MM.1S (cell line): Measurements from ENCODE around the gene AUTS2.

Experiments used
- EZH2phosphoT487 ChIP-seq: fragments of 300-600 bp; sonication (generic); IDR thresholded peaks from 2 replicates; pipeline ENCODE4 v1.6.1; 2018; ENCODE audit warnings: antibody characterized with exemption, low read length
- TF ChIP-seq, protein P1 (sequence below): fragments of 300-600 bp; sonication (generic); IDR thresholded peaks from 2 replicates; pipeline ENCODE4 v1.5.1; 2016; ENCODE audit warnings: antibody characterized with exemption, low read length, mixed read lengths

GRCh38 chr7:69708857-69709256 is 110.6 kb downstream of the AUTS2 start:
- TF ChIP-seq, protein P1, sequence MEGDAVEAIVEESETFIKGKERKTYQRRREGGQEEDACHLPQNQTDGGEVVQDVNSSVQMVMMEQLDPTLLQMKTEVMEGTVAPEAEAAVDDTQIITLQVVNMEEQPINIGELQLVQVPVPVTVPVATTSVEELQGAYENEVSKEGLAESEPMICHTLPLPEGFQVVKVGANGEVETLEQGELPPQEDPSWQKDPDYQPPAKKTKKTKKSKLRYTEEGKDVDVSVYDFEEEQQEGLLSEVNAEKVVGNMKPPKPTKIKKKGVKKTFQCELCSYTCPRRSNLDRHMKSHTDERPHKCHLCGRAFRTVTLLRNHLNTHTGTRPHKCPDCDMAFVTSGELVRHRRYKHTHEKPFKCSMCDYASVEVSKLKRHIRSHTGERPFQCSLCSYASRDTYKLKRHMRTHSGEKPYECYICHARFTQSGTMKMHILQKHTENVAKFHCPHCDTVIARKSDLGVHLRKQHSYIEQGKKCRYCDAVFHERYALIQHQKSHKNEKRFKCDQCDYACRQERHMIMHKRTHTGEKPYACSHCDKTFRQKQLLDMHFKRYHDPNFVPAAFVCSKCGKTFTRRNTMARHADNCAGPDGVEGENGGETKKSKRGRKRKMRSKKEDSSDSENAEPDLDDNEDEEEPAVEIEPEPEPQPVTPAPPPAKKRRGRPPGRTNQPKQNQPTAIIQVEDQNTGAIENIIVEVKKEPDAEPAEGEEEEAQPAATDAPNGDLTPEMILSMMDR = no peak
- no peak for TF ChIP-seq EZH2phosphoT487
